GM18498 (cell line): Measurements from ENCODE around the gene TMPRSS2.

Source experiments
- ATAC-seq: cut with Tn5 transposase; IDR thresholded peaks from one replicate; pipeline ENCODE4 v1.9.1; 2021; ENCODE audit warnings: mild to moderate bottlenecking, moderate library complexity; ENCODE audit not compliant: unreplicated experiment

The TMPRSS2 gene

DNA sequence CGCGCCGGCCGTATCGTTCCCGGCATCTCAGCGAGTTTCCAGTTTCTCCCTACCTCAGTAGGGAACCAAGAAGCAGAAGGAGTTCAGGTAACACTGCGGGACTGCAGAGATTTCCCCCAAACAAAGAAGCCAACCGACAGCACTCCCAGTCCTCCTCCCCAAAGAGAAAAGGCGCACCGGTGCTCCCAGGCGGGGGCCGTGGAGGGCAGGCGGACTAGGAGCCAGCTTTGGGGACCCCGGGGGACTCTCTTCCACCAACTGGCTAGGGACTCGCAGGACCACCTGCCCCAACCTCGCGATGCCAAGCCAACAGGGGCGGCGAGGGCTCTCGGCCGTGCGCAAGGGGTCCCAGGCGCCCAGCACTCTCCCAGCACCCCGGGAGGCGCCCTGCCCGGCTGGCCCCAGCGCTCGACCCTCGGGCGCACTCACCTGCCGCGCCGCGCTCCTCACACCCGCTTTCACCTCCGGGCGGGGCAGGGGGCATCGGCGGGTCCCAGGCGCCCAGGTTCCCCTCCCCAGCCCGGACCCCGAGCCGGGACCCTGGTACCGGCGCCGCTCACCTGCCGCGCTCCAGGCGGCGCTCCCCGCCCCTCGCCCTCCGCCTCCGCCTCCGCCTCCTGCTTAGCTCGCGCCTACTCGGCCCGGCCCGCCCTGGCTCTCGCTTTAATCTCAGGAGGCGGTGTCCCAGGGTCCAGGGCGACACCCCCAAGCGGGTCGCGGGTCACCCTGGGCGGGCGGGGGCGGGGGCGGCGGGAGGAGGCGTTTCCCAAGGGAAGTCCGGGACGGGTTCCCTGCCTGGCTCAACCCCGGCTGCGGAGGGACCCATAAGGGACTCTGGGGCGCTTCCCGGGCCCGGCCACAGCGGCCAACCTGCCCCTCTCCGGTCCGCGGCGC, at the start of gene TMPRSS2:
Gene TMPRSS2 (minus strand): TSS at position 638 of the 894 bp plus-strand sequence. CDS start 10,025 bp downstream, outside the sequence.
- ATAC-seq, result no peak

GRCh38 chr21:41555057-41555456, 47.1 kb upstream of the TMPRSS2 start:
- no peak for ATAC-seq

DNA sequence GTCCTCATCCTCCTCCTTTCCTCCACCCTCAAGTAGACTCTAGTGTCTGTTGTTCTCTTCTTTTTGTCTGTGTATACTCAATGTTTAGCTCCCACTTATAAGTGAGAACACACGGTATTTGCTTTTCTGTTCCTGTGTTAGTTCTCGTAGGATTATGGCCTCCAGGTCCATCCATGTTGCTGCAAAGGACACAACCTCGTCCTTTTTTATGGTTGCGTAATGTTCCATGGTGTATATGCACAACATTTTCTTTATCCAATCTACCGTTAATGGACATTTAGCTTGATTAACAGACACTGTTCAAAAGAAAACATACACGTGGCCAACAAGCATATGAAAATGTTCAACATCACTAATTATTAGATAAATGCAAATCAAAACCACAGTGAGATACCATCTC, 44.3 kb upstream of the TMPRSS2 start:
- ATAC-seq, result no peak

GRCh38 chr21:41548781-41549180, 40.8 kb upstream of the TMPRSS2 start:
- ATAC-seq, result no peak

GRCh38 chr21:41547111-41547510, 39.2 kb upstream of the TMPRSS2 start:
- ATAC-seq, result no peak

- no peak for ATAC-seq
Measured at GRCh38 chr21:41545500-41546359, 37.8 kb upstream of the TMPRSS2 start.

DNA sequence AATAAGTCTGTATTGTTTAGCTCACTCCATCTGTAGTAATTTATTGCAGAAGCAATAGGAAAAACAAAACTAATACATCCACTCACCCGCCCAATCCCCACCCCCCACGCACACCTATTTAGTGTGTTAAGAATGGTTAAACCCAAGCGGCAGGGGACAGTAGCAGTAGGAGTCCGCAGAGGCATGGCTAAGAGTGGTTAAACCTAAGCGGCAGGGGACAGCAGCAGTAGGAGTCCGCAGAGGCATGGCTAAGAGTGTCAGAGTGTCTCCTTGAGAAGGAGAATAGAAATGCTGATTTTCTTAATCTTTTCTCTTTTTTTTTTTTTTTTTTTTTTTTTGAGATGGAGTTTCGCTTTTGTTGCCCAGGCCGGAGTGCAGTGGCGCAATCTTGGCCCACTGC, 34.8 kb upstream of the TMPRSS2 start:
- no peak for ATAC-seq

DNA sequence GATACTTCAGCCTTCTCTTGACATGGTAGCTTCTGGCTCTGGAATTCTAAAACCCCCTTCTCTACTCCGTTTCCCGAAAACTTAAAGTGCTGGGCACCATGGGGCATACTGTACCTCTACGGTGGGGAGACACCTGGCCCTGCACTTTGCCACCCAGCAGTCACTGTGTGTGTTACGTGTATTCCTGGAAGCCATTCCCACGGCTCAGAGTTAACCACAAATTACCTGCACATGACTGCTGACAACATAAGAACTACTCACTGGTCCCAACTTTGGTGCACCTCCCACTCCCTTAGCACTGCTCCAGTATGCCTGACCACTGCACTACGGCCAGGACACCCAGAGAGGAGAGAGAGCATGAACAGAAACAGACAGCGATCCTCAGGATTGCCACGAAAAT, 29.4 kb upstream of the TMPRSS2 start:
- no peak for ATAC-seq

DNA sequence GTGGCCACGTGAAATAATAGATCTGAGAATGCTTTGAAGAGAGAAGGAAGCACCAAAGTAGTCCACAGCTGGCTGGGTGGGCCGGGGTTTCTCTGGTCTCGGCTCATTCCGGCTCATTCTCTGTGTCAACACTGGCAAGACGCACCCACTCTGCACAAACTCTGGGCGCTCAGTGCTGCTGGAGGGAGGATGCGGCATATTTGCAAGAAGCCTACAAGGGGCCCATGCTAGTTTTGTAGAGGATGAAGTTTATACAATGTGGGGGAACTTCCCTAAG, 28.8 kb upstream of the TMPRSS2 start:
- ATAC-seq, result no peak

- no peak for ATAC-seq
Measured at GRCh38 chr21:41536076-41536826, 28.3 kb upstream of the TMPRSS2 start.

DNA sequence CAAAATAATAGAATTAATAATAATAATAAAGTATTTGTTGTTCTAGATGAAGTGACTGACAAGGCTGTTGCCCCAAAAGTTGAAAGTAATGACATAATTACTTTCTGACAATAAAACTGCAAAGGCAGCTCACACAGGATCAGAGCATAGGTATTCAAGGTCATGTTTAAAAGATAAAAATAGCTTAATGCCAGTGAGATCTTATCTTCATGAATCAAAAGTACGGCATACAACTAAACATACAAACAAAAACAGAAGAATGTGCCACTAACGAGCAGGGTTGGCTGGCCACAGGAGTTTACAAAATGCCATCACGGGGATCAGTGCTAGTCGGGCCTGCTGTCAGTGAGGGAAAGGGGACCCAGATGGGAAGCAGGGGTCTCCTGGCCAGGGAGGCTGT, 22.4 kb upstream of the TMPRSS2 start:
- no peak for ATAC-seq

DNA sequence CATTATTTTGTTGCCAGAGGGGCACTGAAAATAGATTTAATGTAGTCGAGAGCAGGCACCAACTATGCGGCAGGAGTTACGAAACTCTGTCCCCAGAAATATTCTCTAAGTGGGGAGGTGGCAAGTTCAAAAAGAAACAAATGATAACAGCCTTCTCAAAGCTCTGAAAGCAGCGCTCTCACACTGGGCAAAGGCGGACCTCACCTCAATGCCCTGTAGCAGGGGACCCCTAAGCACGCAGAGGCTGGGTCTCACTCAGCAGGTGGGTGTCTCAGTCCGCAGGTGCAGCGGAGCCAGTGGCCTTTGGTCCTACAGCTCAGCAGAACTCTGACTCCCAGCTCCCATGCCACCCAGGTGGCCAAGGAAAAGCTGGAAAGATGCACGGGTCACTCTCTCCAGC, 21.8 kb upstream of the TMPRSS2 start:
- no peak for ATAC-seq

GRCh38 chr21:41526478-41527087, 18.6 kb upstream of the TMPRSS2 start:
- ATAC-seq, result no peak

DNA sequence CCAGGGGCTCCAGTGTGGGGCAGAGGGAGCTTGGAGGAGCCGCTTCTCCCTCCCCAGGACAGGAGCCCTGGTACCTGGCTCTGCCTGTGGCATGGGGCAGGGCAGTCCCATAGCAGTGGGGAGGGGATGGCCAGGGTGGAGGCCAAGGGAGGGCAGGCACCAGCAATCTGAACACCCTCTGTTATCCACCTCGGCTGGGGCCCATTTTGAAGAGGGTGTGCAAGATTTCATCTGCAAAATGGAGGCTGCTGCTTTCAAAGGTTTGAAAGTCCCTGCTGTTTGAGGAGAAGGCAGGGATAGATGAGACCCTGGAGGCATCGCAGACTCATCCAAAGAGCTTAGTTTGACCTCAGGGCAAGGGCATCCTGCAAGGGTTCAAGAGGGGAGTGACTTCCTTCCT, 15.2 kb upstream of the TMPRSS2 start:
- ATAC-seq, result no peak

GRCh38 chr21:41521489-41522027, 13.6 kb upstream of the TMPRSS2 start:
- ATAC-seq, result no peak

GRCh38 chr21:41520560-41521442, 12.8 kb upstream of the TMPRSS2 start:
- no peak for ATAC-seq

DNA sequence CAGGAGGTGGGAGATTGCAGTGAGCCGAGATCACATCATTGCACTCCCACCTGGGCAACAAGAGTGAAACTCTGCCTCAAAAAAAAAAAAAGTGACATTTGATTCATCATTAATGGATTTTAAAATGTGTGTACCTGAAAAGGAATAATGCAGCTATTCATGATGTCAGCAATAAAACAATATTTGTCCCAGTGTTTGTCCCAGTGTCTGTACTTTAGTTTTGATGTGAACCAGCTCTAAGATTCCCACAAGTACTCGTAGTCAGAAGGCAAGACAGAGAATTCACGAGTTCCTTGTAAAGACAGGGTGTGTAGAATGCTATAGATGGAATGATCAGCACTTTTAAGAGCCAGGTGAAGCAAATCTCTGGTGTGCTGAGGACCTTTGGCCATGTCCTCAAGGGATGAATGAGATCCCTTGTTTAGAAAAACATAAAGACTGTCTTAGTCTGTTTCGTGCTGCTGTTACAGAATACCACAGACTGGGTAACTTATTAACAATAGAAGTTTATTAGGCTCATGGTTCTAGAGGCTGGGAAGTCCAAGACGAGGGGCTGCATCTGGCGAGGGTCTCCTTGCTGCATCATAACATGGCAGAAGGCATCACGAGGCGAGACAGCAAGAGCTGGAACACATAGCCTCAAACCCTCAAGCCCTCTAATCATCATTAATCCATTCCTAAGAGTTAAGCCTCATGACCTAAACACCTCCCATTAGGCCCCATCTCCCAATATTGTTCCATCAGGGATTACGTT, 12.0 kb upstream of the TMPRSS2 start:
- ATAC-seq, result no peak

DNA sequence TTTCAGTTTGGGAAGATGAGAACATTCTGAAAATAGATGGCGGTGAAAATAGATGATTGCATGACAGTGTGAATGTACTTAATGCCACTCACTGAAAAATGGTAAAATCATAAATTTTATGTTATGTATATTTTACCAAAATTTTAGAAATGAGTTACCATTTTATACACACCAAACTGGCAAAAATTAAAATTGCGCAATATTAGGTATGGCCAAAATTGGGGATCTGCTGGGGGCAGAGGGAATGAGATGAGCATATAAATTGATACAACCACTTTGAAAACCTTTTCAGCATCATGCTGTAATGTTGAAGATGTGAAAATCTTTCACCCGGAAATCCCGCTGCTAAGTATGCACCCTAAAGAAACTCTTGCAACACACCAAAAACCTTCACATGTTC, 10.8 kb upstream of the TMPRSS2 start:
- no peak for ATAC-seq

DNA sequence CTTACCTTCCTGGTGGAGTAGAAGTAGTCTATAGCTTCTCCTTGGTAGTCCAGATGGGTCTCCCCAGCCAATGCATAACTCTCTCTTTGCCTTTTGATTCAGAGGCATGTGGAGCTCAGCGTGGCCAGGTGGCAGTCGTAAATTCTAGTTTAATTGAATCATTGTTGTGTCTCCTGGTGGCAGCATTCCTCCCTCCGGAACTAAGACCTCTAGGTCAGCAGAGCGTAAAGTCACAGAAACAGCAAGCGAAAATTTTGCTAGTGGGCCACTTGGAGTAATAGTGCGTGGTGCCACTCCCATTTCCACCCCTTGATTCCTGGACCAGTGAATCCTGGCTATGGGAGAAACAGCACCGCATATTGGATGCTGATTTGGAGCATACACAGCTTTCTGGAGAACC, 3.9 kb upstream of the TMPRSS2 start:
- no peak for ATAC-seq
